B cell (primary cell): Measurements from ENCODE around the gene CLGN.

ENCODE experiments used
- CTCF ChIP-seq: fragments of 200-600 bp; IDR thresholded peaks from one replicate; pipeline ENCODE4 v1.8.0; 2022; ENCODE audit warnings: antibody characterized with exemption, mild to moderate bottlenecking
- EZH2 ChIP-seq: IDR thresholded peaks from 2 replicates; pipeline ENCODE4 v1.6.1; 2012; ENCODE audit warnings: borderline replicate concordance, low read depth, mild to moderate bottlenecking, moderate library complexity, low read length; ENCODE audit not compliant: insufficient read depth, poor library complexity, severe bottlenecking

DNA sequence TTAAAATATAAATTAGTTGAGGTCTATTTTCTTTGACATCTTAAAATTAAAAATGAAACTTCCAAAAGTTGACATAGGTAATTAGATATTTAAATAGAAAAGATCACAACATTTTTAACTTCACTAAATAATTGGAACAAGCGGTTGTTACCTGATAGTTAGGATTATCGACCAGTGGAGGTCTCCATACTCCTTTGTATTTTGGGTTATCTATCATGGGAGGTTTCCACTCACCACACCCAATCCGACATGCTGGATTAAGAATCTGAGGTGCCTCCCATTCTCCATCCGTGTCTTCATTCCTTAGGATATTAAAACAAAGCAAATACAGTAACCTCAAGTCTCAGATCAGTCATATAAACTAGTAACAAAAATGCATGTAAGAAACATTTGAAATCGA lies 31.8 kb downstream of the CLGN start:
- TF ChIP-seq CTCF (no peak), EZH2 (no peak)
